Smooth muscle cell (in vitro differentiated cells): Measurements from ENCODE around the gene TARS1. TPM values are rescaled to one million over a fixed set of nuclear protein-coding genes. Genes with fewer than 3 reads are reported as not detected.

Experiments used
- DNase-seq: peaks from one replicate; lab custom pipeline; 2025; ENCODE audit not compliant: unreplicated experiment; lab: John Stamatoyannopoulos, UW
- H2AFZ ChIP-seq: fragments of 200-600 bp; sonication (generic); 2 replicates; pipeline ENCODE4 v1.6.0; 2016; ENCODE audit warnings: antibody characterized with exemption, low read depth, mild to moderate bottlenecking
- H3F3A ChIP-seq: fragments of 200-600 bp; sonication (generic); 2 replicates; pipeline ENCODE4 v1.6.0; 2017; ENCODE audit warnings: antibody characterized with exemption, low read depth
- H3K27ac ChIP-seq: fragments of 200-600 bp; sonication (generic); 2 replicates; pipeline ENCODE4 v1.5.1; 2016; ENCODE audit warnings: low read depth, mild to moderate bottlenecking
- H3K27me3 ChIP-seq: fragments of 200-600 bp; sonication (generic); 2 replicates; pipeline ENCODE4 v1.6.1; 2016; ENCODE audit warnings: low read depth, mild to moderate bottlenecking
- H3K36me3 ChIP-seq: fragments of 200-600 bp; sonication (generic); 2 replicates; pipeline ENCODE4 v1.5.1; 2016; ENCODE audit warnings: low read depth
- H3K4me1 ChIP-seq: fragments of 200-600 bp; sonication (generic); 2 replicates; pipeline ENCODE4 v1.5.1; 2016; ENCODE audit warnings: low read depth
- H3K4me2 ChIP-seq: fragments of 200-600 bp; sonication (generic); 2 replicates; pipeline ENCODE4 v1.6.0; 2016; ENCODE audit warnings: mild to moderate bottlenecking
- H3K4me3 ChIP-seq: fragments of 200-600 bp; sonication (generic); 2 replicates; pipeline ENCODE4 v1.5.1; 2016; ENCODE audit warnings: mild to moderate bottlenecking
- H3K79me2 ChIP-seq: fragments of 200-600 bp; sonication (generic); 2 replicates; pipeline ENCODE4 v1.6.0; 2016; ENCODE audit warnings: low read depth, mild to moderate bottlenecking
- H3K9ac ChIP-seq: fragments of 200-600 bp; sonication (generic); 2 replicates; pipeline ENCODE4 v1.6.0; 2016; ENCODE audit warnings: low read depth
- H3K9me3 ChIP-seq: fragments of 200-600 bp; sonication (generic); replicated peaks from 2 replicates; pipeline ENCODE4 v1.5.1; 2016; ENCODE audit warnings: low read depth
- H4K20me1 ChIP-seq: fragments of 200-600 bp; sonication (generic); 2 replicates; pipeline ENCODE4 v1.6.0; 2016; ENCODE audit warnings: low read depth
- CTCF ChIP-seq: fragments of 200-600 bp; sonication (generic); IDR thresholded peaks from 2 replicates; pipeline ENCODE4 v1.5.1; 2017; ENCODE audit warnings: borderline replicate concordance, mild to moderate bottlenecking, antibody characterized with exemption; ENCODE audit not compliant: insufficient read depth, poor library complexity, severe bottlenecking
- WGBS: methylation state at CpG from one replicate; pipeline ENCODE4 v1.1.7; 2016; ENCODE audit warnings: low lambda C conversion rate; 5-methylcytosine and 5-hydroxymethylcytosine counted together
- polyA plus RNA-seq: library from polyadenylated mRNA; unstranded; fragments of >200 nt; fragmentation: Nextera tagmentation; extraction: Ambion mirVana; gene quantifications from 2 replicates; pipeline ENCODE4 v1.2.1, GENCODE V29; 2016
- total RNA-seq: library from RNA; depleted of rRNA; stranded (reverse); fragments of >200 nt; gene quantifications from 2 replicates; pipeline ENCODE4 v1.2.3, GENCODE V29; 2014

Gene TARS1
- total and polyA plus RNA-seq, 2 experiments from 2014 or later, result 120 to 217 TPM

- no peak overlapping the region for H3K4me3 ChIP-seq
- peaks cover 5% of the 10 kb centered on the region for H3F3A ChIP-seq
- TF ChIP-seq CTCF, result no peak
- no peaks in the 10 kb centered on the region for H4K20me1 ChIP-seq
- WGBS, result no CpG with 5 or more reads among the region's 2 CpGs
- no peaks in the 10 kb centered on the region for H3K79me2 ChIP-seq
- H3K27ac ChIP-seq, result no peak overlapping the region
- no peak overlapping the region for H3K9ac ChIP-seq
- no peaks in the 10 kb centered on the region for H3K9me3 ChIP-seq
- H3K27me3 ChIP-seq, result no peaks in the 10 kb centered on the region
- H3K4me1 ChIP-seq, result no peaks in the 10 kb centered on the region
- H3K36me3 ChIP-seq, result peaks cover 3% of the 10 kb centered on the region
- DNase-seq, result no peak
- H3K4me2 ChIP-seq, result no peak overlapping the region
- no peak overlapping the region for H2AFZ ChIP-seq
These were observed 40.1 kb downstream of the TARS1 start for GRCh38 chr5:33480876-33481275.

DNA sequence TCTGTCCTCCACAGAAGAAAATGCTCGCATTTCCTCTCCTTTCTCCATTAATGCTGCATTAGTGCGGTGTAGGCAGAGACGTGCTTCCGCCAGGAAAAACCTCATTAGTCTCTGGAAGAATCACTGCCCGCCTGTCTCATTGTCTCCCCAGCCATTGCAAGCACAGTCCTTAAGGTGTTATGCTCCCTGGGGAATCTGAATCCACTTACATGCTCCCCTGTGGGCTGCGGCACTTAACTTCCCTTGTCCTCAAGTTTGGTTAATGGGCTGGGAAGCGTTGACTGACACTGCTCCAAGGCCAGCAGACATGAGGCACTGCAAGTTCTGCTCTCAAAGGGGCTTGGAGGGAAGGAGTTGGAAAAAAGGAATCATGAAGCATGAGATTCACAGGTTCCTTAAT lies 41.6 kb downstream of the TARS1 start:
- Histone ChIP-seq H3F3A (no peaks in the 10 kb centered on the region), H3K4me3 (no peak overlapping the region), H3K4me2 (no peak overlapping the region), H3K27ac (no peak overlapping the region), H3K36me3 (no peaks in the 10 kb centered on the region), H2AFZ (no peak overlapping the region), H3K27me3 (no peaks in the 10 kb centered on the region), H3K4me1 (no peaks in the 10 kb centered on the region), H3K9ac (no peak overlapping the region), H3K79me2 (no peaks in the 10 kb centered on the region), H4K20me1 (no peaks in the 10 kb centered on the region), H3K9me3 (no peaks in the 10 kb centered on the region)
- WGBS, result 75% methylated on average over 7 of the region's 7 CpGs
- no peak for TF ChIP-seq CTCF
- DNase-seq, result no peak

DNA sequence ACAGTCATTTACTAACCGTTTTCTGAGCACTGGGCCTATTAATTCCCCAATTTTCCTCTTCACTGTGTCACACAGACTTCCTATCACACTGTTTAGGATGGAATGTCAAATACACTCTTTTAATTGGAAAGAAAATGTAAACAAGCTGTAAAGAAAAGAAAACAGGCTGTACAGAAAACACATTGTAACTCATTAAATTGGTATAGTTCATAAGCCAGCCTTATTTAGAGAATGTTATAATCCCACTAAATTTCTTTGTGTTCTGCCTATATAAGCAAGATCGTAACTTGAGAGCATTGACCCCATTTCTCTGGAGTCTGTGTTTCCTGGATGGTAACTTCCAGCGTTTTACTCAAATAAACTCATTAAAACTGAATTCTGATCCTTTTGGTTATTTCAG lies 46.5 kb downstream of the TARS1 start:
- H3K9ac ChIP-seq, result no peak overlapping the region
- H3K9me3 ChIP-seq, result no peaks in the 10 kb centered on the region
- no peak overlapping the region for H3K4me2 ChIP-seq
- H3K27me3 ChIP-seq, result no peaks in the 10 kb centered on the region
- 45% methylated on average over 3 of the region's 3 CpGs for WGBS
- H3F3A ChIP-seq, result no peaks in the 10 kb centered on the region
- no peak for DNase-seq
- no peak overlapping the region for H2AFZ ChIP-seq
- H3K36me3 ChIP-seq, result no peaks in the 10 kb centered on the region
- H4K20me1 ChIP-seq, result no peaks in the 10 kb centered on the region
- no peak overlapping the region for H3K4me3 ChIP-seq
- H3K79me2 ChIP-seq, result no peaks in the 10 kb centered on the region
- H3K4me1 ChIP-seq, result peaks cover 12% of the 10 kb centered on the region
- TF ChIP-seq CTCF, result no peak
- no peak overlapping the region for H3K27ac ChIP-seq

- H3K4me2 ChIP-seq, result no peak overlapping the region
- H2AFZ ChIP-seq, result no peak overlapping the region
- peaks cover 12% of the 10 kb centered on the region for H3K4me1 ChIP-seq
- H3K27ac ChIP-seq, result no peak overlapping the region
- H3K36me3 ChIP-seq, result no peaks in the 10 kb centered on the region
- H3K9me3 ChIP-seq, result no peaks in the 10 kb centered on the region
- no peak for DNase-seq
- no peak for TF ChIP-seq CTCF
- no peak overlapping the region for H3K4me3 ChIP-seq
- no peaks in the 10 kb centered on the region for H3K79me2 ChIP-seq
- no peak overlapping the region for H3K9ac ChIP-seq
- H3K27me3 ChIP-seq, result no peaks in the 10 kb centered on the region
- H3F3A ChIP-seq, result no peaks in the 10 kb centered on the region
- WGBS, result 82% methylated on average over 19 of the region's 19 CpGs
- H4K20me1 ChIP-seq, result no peaks in the 10 kb centered on the region
These were observed 48.0 kb downstream of the TARS1 start for GRCh38 chr5:33488558-33489355.
